Liver (tissue), 9 donors: ENCODE results near the gene TRIM46. TPM values are rescaled to one million over a fixed set of nuclear protein-coding genes. Genes with fewer than 3 reads are reported as not detected.

Source experiments
- DNase-seq: peaks from one replicate; pipeline ENCODE4 v3.0.0-alpha.2; 2017; ENCODE audit warnings: low spot score
- H3K27ac ChIP-seq, 2 donors: one replicate each; pipeline ENCODE4 v1.7.0; 2013; ENCODE audit warnings: inconsistent platforms in 2 of 2, low read length in 2 of 2, control low read depth in 1 of 2, low read depth in 1 of 2, mild to moderate bottlenecking in 1 of 2
- H3K27me3 ChIP-seq, 4 donors: one replicate each; pipeline versions ENCODE4 v1.6.1 to v1.7.0; 2013; ENCODE audit warnings: low read length in 3 of 4, inconsistent platforms in 1 of 4, mild to moderate bottlenecking in 1 of 4, moderate library complexity in 1 of 4; ENCODE audit not compliant: control insufficient read depth in 4 of 4, insufficient read depth in 4 of 4
- H3K36me3 ChIP-seq, 4 donors: one replicate each; pipeline versions ENCODE4 v1.6.1 to v1.7.0; 2013; ENCODE audit warnings: low read length in 3 of 4, mild to moderate bottlenecking in 3 of 4, low read depth in 1 of 4, moderate library complexity in 1 of 4; ENCODE audit not compliant: control insufficient read depth in 4 of 4, insufficient read depth in 3 of 4
- H3K4me1 ChIP-seq, 4 donors: one replicate each; pipeline versions ENCODE4 v1.6.1 to v1.7.0; 2013; ENCODE audit warnings: low read length in 3 of 4, mild to moderate bottlenecking in 3 of 4, moderate library complexity in 1 of 4; ENCODE audit not compliant: control insufficient read depth in 4 of 4, insufficient read depth in 4 of 4
- H3K4me3 ChIP-seq, 3 donors: one replicate each; pipeline versions ENCODE4 v1.6.1 to v1.7.0; 2013; ENCODE audit warnings: low read length in 3 of 3, control low read depth in 1 of 3, low read depth in 1 of 3, mild to moderate bottlenecking in 1 of 3
- H3K9ac ChIP-seq, 2 donors: one replicate each; pipeline ENCODE4 v1.7.0; 2013; ENCODE audit warnings: low read length in 2 of 2, mild to moderate bottlenecking in 2 of 2, moderate library complexity in 2 of 2, control low read depth in 1 of 2, low read depth in 1 of 2
- H3K9me3 ChIP-seq, 4 donors: one replicate each; pipeline versions ENCODE4 v1.6.1 to v1.7.0; 2013; ENCODE audit warnings: low read length in 3 of 4; ENCODE audit not compliant: control insufficient read depth in 4 of 4
- ATF3 ChIP-seq: IDR thresholded peaks from 2 replicates; pipeline ENCODE4 v1.6.1; 2016; ENCODE audit warnings: antibody characterized with exemption
- CTCF ChIP-seq: fragments of 150-350 bp; IDR thresholded peaks from 2 replicates; pipeline ENCODE4 v1.5.1; 2017; ENCODE audit warnings: improper control_type of control experiment, low read depth, low read length; ENCODE audit not compliant: missing input control
- EGR1 ChIP-seq, 2 donors: IDR thresholded peaks; 2 replicates each; pipeline ENCODE4 v1.6.1; 2016 to 2018; ENCODE audit warnings: antibody characterized with exemption in 2 of 2, low read depth in 2 of 2
- FOXA1 ChIP-seq: IDR thresholded peaks from 2 replicates; pipeline ENCODE4 v1.6.1; 2016; ENCODE audit warnings: antibody characterized with exemption
- FOXA2 ChIP-seq: IDR thresholded peaks from 2 replicates; pipeline ENCODE4 v1.6.1; 2016; ENCODE audit warnings: antibody characterized with exemption
- GABPA ChIP-seq, 2 donors: IDR thresholded peaks in 1 of 2; conservative IDR thresholded peaks in 1 of 2; 2 replicates each; pipeline ENCODE4 v1.6.1; 2016; ENCODE audit warnings: antibody characterized with exemption in 2 of 2, mild to moderate bottlenecking in 1 of 2, moderate library complexity in 1 of 2
- HNF4A ChIP-seq, 2 donors: conservative IDR thresholded peaks; 2 replicates each; pipeline ENCODE4 v1.6.1; 2016; ENCODE audit warnings: antibody characterized with exemption in 2 of 2, mild to moderate bottlenecking in 2 of 2
- HNF4G ChIP-seq: IDR thresholded peaks from 2 replicates; pipeline ENCODE4 v1.6.1; 2016; ENCODE audit warnings: antibody characterized with exemption
- JUND ChIP-seq, 2 donors: IDR thresholded peaks; 2 replicates each; pipeline ENCODE4 v1.6.1; 2016; ENCODE audit warnings: antibody characterized with exemption in 2 of 2
- NR2F2 ChIP-seq: IDR thresholded peaks from 2 replicates; pipeline ENCODE4 v1.6.1; 2016; ENCODE audit warnings: antibody characterized with exemption
- RAD21 ChIP-seq, 2 donors: IDR thresholded peaks; 2 replicates each; pipeline ENCODE4 v1.6.1; 2016; ENCODE audit warnings: antibody characterized with exemption in 2 of 2, mild to moderate bottlenecking in 2 of 2
- REST ChIP-seq: IDR thresholded peaks from 2 replicates; pipeline ENCODE4 v1.6.1; 2016; ENCODE audit warnings: antibody characterized with exemption, mild to moderate bottlenecking
- RXRA ChIP-seq, 2 donors: IDR thresholded peaks; 2 replicates each; pipeline ENCODE4 v1.6.1; 2017 to 2018; ENCODE audit warnings: antibody characterized with exemption in 2 of 2, mild to moderate bottlenecking in 1 of 2
- SP1 ChIP-seq: IDR thresholded peaks from 2 replicates; pipeline ENCODE4 v1.6.1; 2018; ENCODE audit warnings: antibody characterized with exemption, mild to moderate bottlenecking
- TAF1 ChIP-seq: conservative IDR thresholded peaks from 2 replicates; pipeline ENCODE4 v1.6.1; 2016; ENCODE audit warnings: antibody characterized with exemption, mild to moderate bottlenecking
- YY1 ChIP-seq: IDR thresholded peaks from 2 replicates; pipeline ENCODE4 v1.6.1; 2016; ENCODE audit warnings: antibody characterized with exemption, mild to moderate bottlenecking
- WGBS: extraction: QIAGEN DNeasy Blood & Tissue Kit; methylation state at CpG from one replicate; pipeline ENCODE4 v1.1.7; 2013; 5-methylcytosine and 5-hydroxymethylcytosine counted together
- polyA plus RNA-seq, 2 donors: library from polyadenylated mRNA; stranded (reverse) in 1 of 2; unstranded in 1 of 2; fragments of 200-250 nt in 1 of 2; fragments of >200 nt in 1 of 2; fragmentation: Nextera tagmentation in 1 of 2; extraction: Ambion mirVana in 1 of 2; gene quantifications; one replicate each; pipeline versions ENCODE4 v1.2.1 to v1.2.3, GENCODE V29; 2013 to 2015
- total RNA-seq, 2 donors: library from RNA; depleted of rRNA; stranded (reverse); fragments of >200 nt; gene quantifications; one replicate each; pipeline ENCODE4 v1.2.3, GENCODE V29; 2014
- TF ChIP-seq, protein P1 (sequence below): IDR thresholded peaks from 2 replicates; pipeline ENCODE4 v1.6.1; 2016; ENCODE audit warnings: antibody characterized with exemption
- TF ChIP-seq, protein P2 (sequence below): IDR thresholded peaks from 2 replicates; pipeline ENCODE4 v1.6.1; 2016; ENCODE audit warnings: antibody characterized with exemption
- donor health status: healthy.
- donor health status: healthy.
- donor health status: healthy.
- donor health status: healthy.
- donor health status: healthy.

Gene TRIM46
- total and polyA plus RNA-seq, 4 donors: 0.07 to 0.17 (median 0.13) TPM

- Histone ChIP-seq H3K27me3 (no peaks in the 10 kb centered on the region), H3K4me3 (peak overlapping the region; percentile 62 to 99 (median 93)), H3K9ac (peak overlapping the region; percentile 99 to 100), H3K36me3 (peaks cover under 1 to 13% (median 12%) of the 10 kb centered on the region in 4 donors), H3K27ac (peak overlapping the region; percentile 99 to 100), H3K4me1 (peaks cover 3 to 42% (median 24%) of the 10 kb centered on the region in 4 donors), H3K9me3 (no peaks in the 10 kb centered on the region)
- DNase-seq: no peak
- TF ChIP-seq FOXA1: no peak
- TF ChIP-seq REST: no peak
- peak in 1 of 2 donors; percentile 23 for TF ChIP-seq JUND (IDR thresholded peaks at IDR 0.05)
- TF ChIP-seq RAD21 (IDR thresholded peaks at IDR 0.05): peak in 1 of 2 donors; percentile 16
- peak; percentile 1 for TF ChIP-seq YY1
- WGBS: 2% methylated on average over 17 of the region's 17 CpGs
Observed at GRCh38 chr1:155127967-155128754, 45.5 kb upstream of the TRIM46 start.

DNA sequence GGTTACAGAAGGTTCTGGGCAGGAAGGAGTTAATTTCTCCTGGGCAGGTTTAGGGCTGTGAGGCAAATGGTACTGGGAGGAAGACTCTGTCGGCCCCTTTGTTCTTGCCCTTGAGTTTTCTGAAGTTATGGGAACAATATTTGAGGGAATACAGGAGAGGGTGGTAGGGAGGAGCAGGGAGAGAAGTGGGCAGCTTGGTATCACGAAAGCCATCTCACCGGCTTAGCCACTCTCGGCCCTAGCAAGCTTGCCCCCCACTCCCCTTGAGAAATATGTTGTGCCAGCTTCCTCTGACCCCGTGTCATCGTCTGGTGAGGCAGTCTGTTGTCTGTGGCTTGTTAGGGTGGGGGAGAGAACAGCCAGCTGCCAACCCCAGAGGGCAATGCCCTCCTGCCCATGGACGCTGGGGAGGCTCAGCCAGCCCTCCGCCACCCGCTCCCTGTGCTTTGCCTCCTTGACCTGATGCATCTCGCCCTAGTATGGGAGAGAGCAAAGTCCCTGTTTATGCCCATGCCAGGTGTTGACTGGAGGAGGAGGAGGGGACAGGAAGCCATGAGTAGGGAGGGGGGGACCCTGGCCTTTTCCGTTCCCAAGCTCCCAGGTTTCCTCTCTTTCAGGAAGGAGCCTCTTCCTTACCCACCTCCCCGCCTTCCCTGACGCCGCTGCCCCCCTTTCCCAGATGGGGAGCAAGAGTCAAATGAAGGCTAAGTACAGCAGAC, 44.7 kb upstream of the TRIM46 start:
- TF ChIP-seq FOXA1 (no peak), RAD21 (IDR thresholded peaks at IDR 0.05) (peak in 1 of 2 donors; percentile 45), GABPA (IDR thresholded peaks at IDR 0.05 in 1 of 2, conservative IDR thresholded peaks at IDR 0.05 in 1 of 2) (peak in 1 of 2 donors; percentile 36), SP1 (peak; percentile 92), EGR1 (IDR thresholded peaks at IDR 0.05; ENCODE audit: low read depth in 2 of 2) (peak; percentile 10 to 39), FOXA2 (no peak), JUND (IDR thresholded peaks at IDR 0.05) (no peak), HNF4A (conservative IDR thresholded peaks at IDR 0.05) (peak; percentile 82 to 93), REST (peak; percentile 52), HNF4G (peak; percentile 93), RXRA (IDR thresholded peaks at IDR 0.05) (peak; percentile 92 to 98), CTCF (no peak), NR2F2 (peak; percentile 88), TAF1 (peak; percentile 33), ATF3 (peak; percentile 46), YY1 (peak; percentile 28)
- TF ChIP-seq, protein P1, sequence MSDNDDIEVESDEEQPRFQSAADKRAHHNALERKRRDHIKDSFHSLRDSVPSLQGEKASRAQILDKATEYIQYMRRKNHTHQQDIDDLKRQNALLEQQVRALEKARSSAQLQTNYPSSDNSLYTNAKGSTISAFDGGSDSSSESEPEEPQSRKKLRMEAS: no peak
- TF ChIP-seq, protein P2, sequence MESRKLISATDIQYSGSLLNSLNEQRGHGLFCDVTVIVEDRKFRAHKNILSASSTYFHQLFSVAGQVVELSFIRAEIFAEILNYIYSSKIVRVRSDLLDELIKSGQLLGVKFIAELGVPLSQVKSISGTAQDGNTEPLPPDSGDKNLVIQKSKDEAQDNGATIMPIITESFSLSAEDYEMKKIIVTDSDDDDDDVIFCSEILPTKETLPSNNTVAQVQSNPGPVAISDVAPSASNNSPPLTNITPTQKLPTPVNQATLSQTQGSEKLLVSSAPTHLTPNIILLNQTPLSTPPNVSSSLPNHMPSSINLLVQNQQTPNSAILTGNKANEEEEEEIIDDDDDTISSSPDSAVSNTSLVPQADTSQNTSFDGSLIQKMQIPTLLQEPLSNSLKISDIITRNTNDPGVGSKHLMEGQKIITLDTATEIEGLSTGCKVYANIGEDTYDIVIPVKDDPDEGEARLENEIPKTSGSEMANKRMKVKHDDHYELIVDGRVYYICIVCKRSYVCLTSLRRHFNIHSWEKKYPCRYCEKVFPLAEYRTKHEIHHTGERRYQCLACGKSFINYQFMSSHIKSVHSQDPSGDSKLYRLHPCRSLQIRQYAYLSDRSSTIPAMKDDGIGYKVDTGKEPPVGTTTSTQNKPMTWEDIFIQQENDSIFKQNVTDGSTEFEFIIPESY: no peak
- Histone ChIP-seq H3K36me3 (peaks cover 8 to 19% (median 16%) of the 10 kb centered on the region in 4 donors), H3K4me3 (peak overlapping the region; percentile 62 to 99 (median 93))

More for the DNA sequence above, 44.7 kb upstream of the TRIM46 start:
- Histone ChIP-seq H3K9me3 (no peaks in the 10 kb centered on the region), H3K9ac (peak overlapping the region; percentile 99 to 100), H3K4me1 (peaks cover 3 to 46% (median 32%) of the 10 kb centered on the region in 4 donors), H3K27ac (peak overlapping the region; percentile 99 to 100), H3K27me3 (no peaks in the 10 kb centered on the region)
- no peak for DNase-seq
- WGBS: 3% methylated on average over 14 of the region's 14 CpGs
